ENCODE data around the gene MAP2K1.
"Not testable (repeated sequence)": the region's sequence is repeated elsewhere in the genome, so short reads cannot be mapped to it uniquely, and the experiment has no call there.

MAP2K1 gene

DNA sequence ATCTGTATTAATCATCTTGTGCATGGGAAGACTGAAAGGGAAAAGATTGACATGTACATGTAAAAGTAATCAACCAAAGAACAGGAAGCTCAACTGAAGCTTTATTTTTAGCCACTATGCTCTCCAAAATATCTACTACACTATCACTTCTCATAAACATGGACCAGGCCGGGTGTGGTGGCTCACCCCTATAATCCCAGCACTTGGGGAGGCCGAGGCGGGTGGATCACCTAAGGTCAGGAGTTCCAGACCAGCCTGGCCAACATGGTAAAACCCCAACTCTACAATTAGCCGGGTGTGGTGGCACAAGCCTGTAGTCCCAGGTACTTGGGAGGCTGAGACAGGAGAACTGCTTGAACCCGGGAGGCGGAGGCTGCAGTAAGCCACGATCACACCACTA is 113.6 kb downstream of the MAP2K1 start:
- H3K4me1 ChIP-seq (ENCODE audit: control extremely low read depth in 1 of 4, control insufficient read depth in 4 of 4, insufficient read depth in 4 of 4, low read length in 3 of 4), result peaks cover 16 to 44% (median 31%) of the 10 kb centered on the region in 4 experiments
- H3K27me3 ChIP-seq (replicated peaks in 2 of 5; ENCODE audit: control insufficient read depth in 4 of 5, insufficient read depth in 5 of 5, low read length in 4 of 5); DNase-seq; H3K27ac ChIP-seq (ENCODE audit: insufficient read depth in 1 of 2, low read depth in 1 of 2, low read length in 2 of 2, poor library complexity in 1 of 2, severe bottlenecking in 2 of 2); H3K9me3 ChIP-seq (ENCODE audit: control extremely low read depth in 1 of 5, control insufficient read depth in 4 of 5, insufficient read depth in 2 of 5, low read depth in 1 of 5, low read length in 4 of 5); H3K4me3 ChIP-seq (ENCODE audit: control insufficient read depth in 1 of 7, extremely low read depth in 1 of 7, insufficient read depth in 4 of 7, low read depth in 2 of 7, low read length in 6 of 7): not testable (repeated sequence)
- ChIA-PET CTCF (interaction anchor here (1.3 to 3.9 kb wide), 2 partner anchors 114 to 146 kb away, joined by 5 to 19 read pairs; no protein-coding TSS in a partner anchor), POLR2A (interaction anchor here (2.2 kb wide), 1 partner anchor 114 kb away, joined by 7 read pairs; the partner anchor contains the start of gene MAP2K1)
- WGBS (ENCODE audit: insufficient coverage), result 100% methylated on average over 3 of the region's 7 CpGs
- peaks cover 13 to 63% (median 43%) of the 10 kb centered on the region in 4 experiments for H3K36me3 ChIP-seq (ENCODE audit: control insufficient read depth in 4 of 4, insufficient read depth in 4 of 4, low read length in 3 of 4)

DNA sequence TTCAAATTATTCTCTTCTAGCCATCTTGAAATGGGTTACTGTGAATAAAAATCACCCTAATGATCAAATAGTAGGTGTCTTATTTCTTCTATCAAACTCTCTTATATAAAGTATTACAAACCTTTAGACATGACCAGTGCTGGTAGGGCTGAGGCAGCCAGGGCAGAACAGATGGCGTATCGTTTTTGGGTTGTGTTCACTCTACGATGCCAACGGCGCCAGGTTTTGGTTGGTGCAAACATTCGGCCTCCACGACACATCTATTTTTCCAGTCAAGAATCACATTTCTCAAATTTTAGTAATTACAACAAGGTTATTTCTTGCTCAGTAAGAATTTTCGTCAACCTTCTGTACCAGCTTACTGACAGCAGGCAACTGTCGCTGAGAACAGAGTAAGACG is 115.8 kb downstream of the MAP2K1 start:
- Histone ChIP-seq H3K4me3 (ENCODE audit: control insufficient read depth in 1 of 7, extremely low read depth in 1 of 7, insufficient read depth in 4 of 7, low read depth in 2 of 7, low read length in 6 of 7) (peak overlapping the region in 3 of 7 experiments; percentile 95 to 100 (median 96)), H3K27ac (ENCODE audit: insufficient read depth in 1 of 2, low read depth in 1 of 2, low read length in 2 of 2, poor library complexity in 1 of 2, severe bottlenecking in 2 of 2) (peak overlapping the region in 1 of 2 experiments; percentile 22), H3K27me3 (replicated peaks in 2 of 5; ENCODE audit: control insufficient read depth in 4 of 5, insufficient read depth in 5 of 5, low read length in 4 of 5) (no peaks in the 10 kb centered on the region), H3K9me3 (ENCODE audit: control extremely low read depth in 1 of 5, control insufficient read depth in 4 of 5, insufficient read depth in 2 of 5, low read depth in 1 of 5, low read length in 4 of 5) (no peaks in the 10 kb centered on the region), H3K4me1 (ENCODE audit: control extremely low read depth in 1 of 4, control insufficient read depth in 4 of 4, insufficient read depth in 4 of 4, low read length in 3 of 4) (peaks cover 16 to 43% (median 29%) of the 10 kb centered on the region in 4 experiments), H3K36me3 (ENCODE audit: control insufficient read depth in 4 of 4, insufficient read depth in 4 of 4, low read length in 3 of 4) (peaks cover 13 to 59% (median 41%) of the 10 kb centered on the region in 4 experiments)
- 100% methylated on average over 3 of the region's 10 CpGs for WGBS (ENCODE audit: insufficient coverage)
- no peak for DNase-seq
- POLR2A ChIA-PET, result no interaction called here
- CTCF ChIA-PET, result no interaction called here

DNA sequence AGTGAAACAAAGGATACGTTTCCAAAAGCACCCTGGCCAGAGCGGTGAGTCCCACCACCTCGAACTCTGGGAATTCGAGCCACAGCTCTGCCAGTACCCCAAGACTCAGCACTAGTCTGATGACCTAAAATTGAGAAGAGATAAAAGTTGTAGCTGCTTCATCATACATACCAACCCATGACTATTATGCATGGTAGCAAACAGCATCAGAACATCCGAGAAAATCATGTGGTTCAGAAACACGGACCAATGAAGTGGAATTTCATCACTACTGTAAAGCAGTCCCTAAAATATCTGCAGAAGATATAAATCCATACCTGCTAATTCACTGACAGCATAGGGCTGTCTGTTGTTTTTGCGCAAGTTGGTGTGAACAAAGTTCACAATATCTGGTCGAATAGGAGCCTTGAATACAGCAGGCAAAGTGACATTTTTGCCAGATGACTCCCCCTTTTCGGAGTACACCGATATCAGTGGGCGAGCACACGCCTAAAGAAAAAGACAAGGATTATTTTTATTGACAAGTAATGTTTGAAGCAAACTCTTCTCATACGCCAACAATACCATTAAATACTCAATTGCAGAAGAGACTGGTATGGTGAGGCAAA is 116.4 kb downstream of the MAP2K1 start:
- POLR2A ChIA-PET, CTCF ChIA-PET: not testable (repeated sequence)
- H3K27ac ChIP-seq (ENCODE audit: insufficient read depth in 1 of 2, low read depth in 1 of 2, low read length in 2 of 2, poor library complexity in 1 of 2, severe bottlenecking in 2 of 2), result peak overlapping the region; percentile 96 to 99

DNA sequence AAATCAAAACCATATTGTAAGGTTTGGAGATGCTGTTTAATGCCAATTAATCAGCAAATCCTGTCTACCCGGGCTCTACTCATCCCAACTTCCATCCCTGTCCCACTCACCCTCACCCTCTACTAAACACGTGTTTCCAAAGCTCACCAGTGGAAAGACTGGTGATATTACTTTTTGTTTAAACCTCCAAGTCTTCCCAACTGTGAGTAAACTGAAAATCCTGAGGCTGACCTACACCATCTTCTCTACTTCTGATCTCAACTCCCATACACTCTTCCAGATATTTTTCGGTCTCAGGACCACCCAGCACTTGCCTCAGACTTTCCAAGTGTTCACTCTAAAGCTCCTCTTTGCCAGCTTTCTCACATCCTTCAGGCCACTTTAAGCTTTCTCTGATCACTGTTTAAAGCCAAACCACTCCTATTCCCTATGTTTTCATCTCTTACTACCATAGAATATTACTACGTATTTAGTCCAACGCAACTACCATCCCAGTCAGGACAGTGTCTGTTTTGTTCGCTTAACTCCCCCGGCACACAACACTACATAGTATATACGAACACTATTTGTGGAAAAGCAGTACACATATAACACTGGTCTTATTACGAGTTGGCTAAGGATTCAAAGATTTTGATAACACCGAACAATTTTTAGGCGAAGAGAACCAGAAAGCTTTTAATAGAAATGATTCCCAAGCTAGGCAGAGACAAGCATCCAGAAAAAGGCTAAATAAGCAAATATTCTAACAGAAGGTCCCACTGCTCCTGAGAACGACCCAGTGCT is 117.3 kb downstream of the MAP2K1 start:
- Histone ChIP-seq H3K27me3 (replicated peaks in 2 of 5; ENCODE audit: control insufficient read depth in 4 of 5, insufficient read depth in 5 of 5, low read length in 4 of 5) (no peaks in the 10 kb centered on the region), H3K27ac (ENCODE audit: insufficient read depth in 1 of 2, low read depth in 1 of 2, low read length in 2 of 2, poor library complexity in 1 of 2, severe bottlenecking in 2 of 2) (peak overlapping the region; percentile 96 to 99), H3K9me3 (ENCODE audit: control extremely low read depth in 1 of 5, control insufficient read depth in 4 of 5, insufficient read depth in 2 of 5, low read depth in 1 of 5, low read length in 4 of 5) (no peaks in the 10 kb centered on the region), H3K4me1 (ENCODE audit: control extremely low read depth in 1 of 4, control insufficient read depth in 4 of 4, insufficient read depth in 4 of 4, low read length in 3 of 4) (peaks cover 16 to 43% (median 26%) of the 10 kb centered on the region in 4 experiments), H3K4me3 (ENCODE audit: control insufficient read depth in 1 of 7, extremely low read depth in 1 of 7, insufficient read depth in 4 of 7, low read depth in 2 of 7, low read length in 6 of 7) (peak overlapping the region; percentile 63 to 100 (median 96)), H3K36me3 (ENCODE audit: control insufficient read depth in 4 of 4, insufficient read depth in 4 of 4, low read length in 3 of 4) (peaks cover 12 to 48% (median 37%) of the 10 kb centered on the region in 4 experiments)
- POLR2A ChIA-PET, result no interaction called here
- 3% methylated on average over 9 of the region's 12 CpGs for WGBS (ENCODE audit: insufficient coverage)
- CTCF ChIA-PET, result interaction anchor here (0.7 to 1.3 kb wide), 2 partner anchors 93 to 136 kb away, joined by 3 read pairs; no protein-coding TSS in a partner anchor
- no peak for DNase-seq

More for the DNA sequence above, 116.4 kb downstream of the MAP2K1 start:
- DNase-seq; H3K9me3 ChIP-seq (ENCODE audit: control extremely low read depth in 1 of 5, control insufficient read depth in 4 of 5, insufficient read depth in 2 of 5, low read depth in 1 of 5, low read length in 4 of 5); H3K27me3 ChIP-seq (replicated peaks in 2 of 5; ENCODE audit: control insufficient read depth in 4 of 5, insufficient read depth in 5 of 5, low read length in 4 of 5): not testable (repeated sequence)
- Histone ChIP-seq H3K4me1 (ENCODE audit: control extremely low read depth in 1 of 4, control insufficient read depth in 4 of 4, insufficient read depth in 4 of 4, low read length in 3 of 4) (peaks cover 16 to 48% (median 28%) of the 10 kb centered on the region in 4 experiments), H3K36me3 (ENCODE audit: control insufficient read depth in 4 of 4, insufficient read depth in 4 of 4, low read length in 3 of 4) (peaks cover 13 to 56% (median 41%) of the 10 kb centered on the region in 4 experiments), H3K4me3 (ENCODE audit: control insufficient read depth in 1 of 7, extremely low read depth in 1 of 7, insufficient read depth in 4 of 7, low read depth in 2 of 7, low read length in 6 of 7) (peak overlapping the region in 6 of 7 experiments; percentile 95 to 100 (median 98))
- WGBS (ENCODE audit: insufficient coverage), result 69% methylated on average over 4 of the region's 13 CpGs

DNA sequence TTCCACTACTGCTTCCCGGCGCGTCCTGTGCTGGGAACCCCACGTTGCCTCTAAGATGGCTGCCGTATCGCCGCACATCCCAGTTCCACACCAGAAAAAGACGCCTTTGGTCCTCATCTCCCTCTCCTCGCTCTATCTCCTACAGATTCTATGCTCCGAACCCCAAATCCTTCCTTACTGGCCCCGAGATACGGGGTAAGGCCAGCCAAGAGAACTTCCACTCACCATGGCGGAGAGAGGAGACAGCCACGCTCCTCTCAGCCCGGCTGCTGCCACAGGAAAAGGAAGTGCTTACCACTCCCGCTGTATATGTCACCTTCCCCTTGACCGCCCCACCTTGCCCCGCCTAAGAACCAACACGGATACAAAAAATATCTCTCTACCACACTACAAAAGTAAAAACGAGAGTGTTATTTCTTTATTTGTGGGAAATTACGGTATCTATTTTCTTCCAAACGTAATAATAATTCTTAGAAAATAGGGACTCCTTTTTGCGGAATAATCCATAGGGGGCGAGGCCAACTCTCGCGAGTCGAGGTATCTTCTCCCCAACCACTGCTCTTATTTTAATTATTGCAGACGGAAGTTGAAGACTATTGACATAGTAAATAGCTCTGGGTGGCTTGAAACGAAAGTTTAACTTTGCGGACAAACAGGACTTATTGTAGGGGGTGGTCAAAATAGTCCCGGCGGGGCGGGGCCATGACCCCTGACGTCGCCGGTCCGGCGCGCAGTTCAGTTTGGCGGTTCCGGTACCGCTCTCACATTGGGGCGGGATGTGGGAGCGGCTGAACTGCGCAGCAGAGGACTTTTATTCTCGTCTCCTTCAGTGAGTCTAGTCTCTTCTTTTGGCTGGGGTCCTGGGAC is 118.1 kb downstream of the MAP2K1 start, which contains the start of the genes RPL4 and ZWILCH:
Gene RPL4 (minus strand): TSS at position 293 of the 867 bp plus-strand sequence. CDS start 65 bp downstream, at position 228.
Gene ZWILCH (plus strand): TSS at position 764 of the 867 bp plus-strand sequence. CDS start 13 bp downstream, at position 777.
- DNase-seq, result peak; percentile 90 to 93 (median 91)
- Histone ChIP-seq H3K36me3 (ENCODE audit: control insufficient read depth in 4 of 4, insufficient read depth in 4 of 4, low read length in 3 of 4) (peaks cover 12 to 40% (median 30%) of the 10 kb centered on the region in 4 experiments), H3K4me3 (ENCODE audit: control insufficient read depth in 1 of 7, extremely low read depth in 1 of 7, insufficient read depth in 4 of 7, low read depth in 2 of 7, low read length in 6 of 7) (peak within 1 kb of the TSS; percentile 95 to 100 (median 97)), H3K27ac (ENCODE audit: insufficient read depth in 1 of 2, low read depth in 1 of 2, low read length in 2 of 2, poor library complexity in 1 of 2, severe bottlenecking in 2 of 2) (peak within 1 kb of the TSS; percentile 96 to 99), H3K27me3 (replicated peaks in 2 of 5; ENCODE audit: control insufficient read depth in 4 of 5, insufficient read depth in 5 of 5, low read length in 4 of 5) (no peaks in the 10 kb centered on the region), H3K4me1 (ENCODE audit: control extremely low read depth in 1 of 4, control insufficient read depth in 4 of 4, insufficient read depth in 4 of 4, low read length in 3 of 4) (peaks cover 16 to 43% (median 26%) of the 10 kb centered on the region in 4 experiments), H3K9me3 (ENCODE audit: control extremely low read depth in 1 of 5, control insufficient read depth in 4 of 5, insufficient read depth in 2 of 5, low read depth in 1 of 5, low read length in 4 of 5) (no peaks in the 10 kb centered on the region)
- ChIA-PET POLR2A (interaction anchor here (1.0 kb wide), 1 partner anchor 16 kb away, joined by 3 read pairs; no protein-coding TSS in a partner anchor), CTCF (interaction anchor here (0.7 to 1.3 kb wide), 3 partner anchors 71 to 137 kb away, joined by 3 read pairs; no protein-coding TSS in a partner anchor)
- 0% methylated on average over 32 of the region's 46 CpGs for WGBS (ENCODE audit: insufficient coverage)

DNA sequence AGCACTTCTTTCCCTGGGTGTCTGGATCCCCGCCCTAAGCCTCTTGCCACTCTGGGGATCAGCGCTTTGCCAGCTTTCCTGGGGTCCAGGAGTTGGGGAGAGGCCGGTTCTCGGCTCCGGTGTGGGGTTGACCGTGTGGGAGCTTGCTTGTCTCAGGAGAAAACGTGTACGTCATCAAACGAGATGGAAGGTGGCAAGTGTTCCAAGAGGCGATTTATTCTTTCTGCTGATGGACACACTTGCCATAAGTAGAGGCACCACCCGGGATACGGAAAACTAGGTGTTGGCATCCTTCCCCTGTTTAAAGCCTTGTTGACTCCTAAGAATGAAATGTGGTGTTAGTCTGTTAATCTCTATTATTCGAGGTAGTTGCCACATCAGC is 118.7 kb downstream of the MAP2K1 start:
- 0% methylated on average over 12 of the region's 13 CpGs for WGBS (ENCODE audit: insufficient coverage)
- peak overlapping the region; percentile 95 to 100 (median 97) for H3K4me3 ChIP-seq (ENCODE audit: control insufficient read depth in 1 of 7, extremely low read depth in 1 of 7, insufficient read depth in 4 of 7, low read depth in 2 of 7, low read length in 6 of 7)
- peak overlapping the region; percentile 96 to 99 for H3K27ac ChIP-seq (ENCODE audit: insufficient read depth in 1 of 2, low read depth in 1 of 2, low read length in 2 of 2, poor library complexity in 1 of 2, severe bottlenecking in 2 of 2)
- no peak for DNase-seq
- peaks cover 16 to 43% (median 26%) of the 10 kb centered on the region in 4 experiments for H3K4me1 ChIP-seq (ENCODE audit: control extremely low read depth in 1 of 4, control insufficient read depth in 4 of 4, insufficient read depth in 4 of 4, low read length in 3 of 4)
- POLR2A ChIA-PET, result interaction anchor here (1.0 kb wide), 1 partner anchor 15 kb away, joined by 3 read pairs; no protein-coding TSS in a partner anchor
- no peaks in the 10 kb centered on the region for H3K27me3 ChIP-seq (replicated peaks in 2 of 5; ENCODE audit: control insufficient read depth in 4 of 5, insufficient read depth in 5 of 5, low read length in 4 of 5)
- H3K9me3 ChIP-seq (ENCODE audit: control extremely low read depth in 1 of 5, control insufficient read depth in 4 of 5, insufficient read depth in 2 of 5, low read depth in 1 of 5, low read length in 4 of 5), result no peaks in the 10 kb centered on the region
- CTCF ChIA-PET, result interaction anchor here (1.2 kb wide), 1 partner anchor 71 kb away, joined by 3 read pairs; no protein-coding TSS in a partner anchor
- peaks cover 13 to 35% (median 25%) of the 10 kb centered on the region in 4 experiments for H3K36me3 ChIP-seq (ENCODE audit: control insufficient read depth in 4 of 4, insufficient read depth in 4 of 4, low read length in 3 of 4)

Data from common myeloid progenitor, CD34-positive (primary cell).